Hepatocyte (in vitro differentiated cells): ENCODE measurements around the gene ATP2C2. TPM values are rescaled to one million over a fixed set of nuclear protein-coding genes. Genes with fewer than 3 reads are reported as not detected.
"Not testable (repeated sequence)": the region's sequence is repeated elsewhere in the genome, so short reads cannot be mapped to it uniquely, and the experiment has no call there.

Source experiments
- DNase-seq: peaks from one replicate; pipeline ENCODE4 v3.0.0-alpha.2; 2016; ENCODE audit warnings: low spot score
- H2AFZ ChIP-seq: fragments of 200-600 bp; sonication (generic); 2 replicates; pipeline ENCODE4 v1.6.0; 2016; ENCODE audit warnings: antibody characterized with exemption, mild to moderate bottlenecking
- H3K27ac ChIP-seq: fragments of 200-600 bp; sonication (generic); 2 replicates; pipeline ENCODE4 v1.5.1; 2016; ENCODE audit warnings: mild to moderate bottlenecking
- H3K27me3 ChIP-seq: fragments of 200-600 bp; sonication (generic); 2 replicates; pipeline ENCODE4 v1.6.1; 2016
- H3K36me3 ChIP-seq: fragments of 200-600 bp; sonication (generic); replicated peaks from 2 replicates; pipeline ENCODE4 v1.5.1; 2016; ENCODE audit warnings: low read depth; ENCODE audit not compliant: insufficient read depth
- H3K4me1 ChIP-seq: fragments of 200-600 bp; sonication (generic); 2 replicates; pipeline ENCODE4 v1.5.1; 2016; ENCODE audit warnings: mild to moderate bottlenecking, moderate library complexity; ENCODE audit not compliant: insufficient read depth
- H3K4me2 ChIP-seq: fragments of 200-600 bp; sonication (generic); 2 replicates; pipeline ENCODE4 v1.6.0; 2016
- H3K4me3 ChIP-seq: fragments of 200-600 bp; sonication (generic); 2 replicates; pipeline ENCODE4 v1.5.1; 2016; ENCODE audit warnings: mild to moderate bottlenecking
- H3K79me2 ChIP-seq: fragments of 200-600 bp; sonication (generic); 2 replicates; pipeline ENCODE4 v1.6.0; 2017; ENCODE audit warnings: mild to moderate bottlenecking
- H3K9me2 ChIP-seq: fragments of 200-600 bp; sonication (generic); replicated peaks from 2 replicates; pipeline ENCODE4 v1.6.0; 2017; ENCODE audit warnings: mild to moderate bottlenecking; ENCODE audit not compliant: insufficient read depth
- H3K9me3 ChIP-seq: fragments of 200-600 bp; sonication (generic); 2 replicates; pipeline ENCODE4 v1.5.1; 2016; ENCODE audit warnings: low read depth, mild to moderate bottlenecking
- H4K20me1 ChIP-seq: fragments of 200-600 bp; sonication (generic); 2 replicates; pipeline ENCODE4 v1.6.0; 2016; ENCODE audit warnings: mild to moderate bottlenecking; ENCODE audit not compliant: insufficient read depth, poor library complexity, severe bottlenecking
- CTCF ChIP-seq: fragments of 200-600 bp; sonication (generic); IDR thresholded peaks from 2 replicates; pipeline ENCODE4 v1.5.1; 2016; ENCODE audit warnings: antibody characterized with exemption, mild to moderate bottlenecking; ENCODE audit not compliant: poor library complexity
- EZH2 ChIP-seq: fragments of 200-600 bp; sonication (generic); IDR thresholded peaks from 2 replicates; pipeline ENCODE4 v1.6.1; 2016; ENCODE audit warnings: antibody characterized with exemption, mild to moderate bottlenecking, borderline replicate concordance
- EZH2phosphoT487 ChIP-seq: fragments of 200-600 bp; sonication (generic); IDR thresholded peaks from one replicate; pipeline ENCODE4 v1.6.1; 2018; ENCODE audit warnings: antibody characterized with exemption, mild to moderate bottlenecking, low read depth, moderate library complexity; ENCODE audit not compliant: unreplicated experiment, severe bottlenecking
- WGBS: methylation state at CpG from one replicate; pipeline ENCODE4 v1.1.6; 2016; ENCODE audit warnings: low lambda C conversion rate; ENCODE audit errors: missing lambda C conversion rate; 5-methylcytosine and 5-hydroxymethylcytosine counted together
- polyA plus RNA-seq: library from polyadenylated mRNA; unstranded; fragments of >200 nt; fragmentation: Nextera tagmentation; extraction: Ambion mirVana; gene quantifications from 2 replicates; pipeline ENCODE4 v1.2.1, GENCODE V29; 2016
- total RNA-seq: library from RNA; depleted of rRNA; stranded (reverse); fragments of >200 nt; gene quantifications from 2 replicates; pipeline ENCODE4 v1.2.3, GENCODE V29; 2014

The ATP2C2 gene
- total and polyA plus RNA-seq, 2 experiments from 2014 or later, result 6.0 to 6.8 TPM

GRCh38 chr16:84419730-84420129 lies 51.4 kb downstream of the ATP2C2 start:
- WGBS, result 87% methylated on average over 8 of the region's 8 CpGs
- H4K20me1 ChIP-seq, result no peaks in the 10 kb centered on the region
- no peak for DNase-seq

GRCh38 chr16:84420556-84420955 lies 52.2 kb downstream of the ATP2C2 start:
- not testable (repeated sequence) for H3K4me3 ChIP-seq, H3K79me2 ChIP-seq, H3K9me2 ChIP-seq, H3K27ac ChIP-seq, DNase-seq, H3K4me1 ChIP-seq, H3K4me2 ChIP-seq, H2AFZ ChIP-seq, H4K20me1 ChIP-seq, H3K36me3 ChIP-seq, H3K27me3 ChIP-seq, H3K9me3 ChIP-seq
- WGBS, result 98% methylated on average over 6 of the region's 6 CpGs

More at GRCh38 chr16:84419730-84420129, 51.4 kb downstream of the ATP2C2 start:
- Histone ChIP-seq H3K27me3 (no peaks in the 10 kb centered on the region), H2AFZ (no peak overlapping the region), H3K79me2 (no peaks in the 10 kb centered on the region), H3K4me1 (no peaks in the 10 kb centered on the region), H3K9me2 (no peaks in the 10 kb centered on the region), H3K9me3 (no peaks in the 10 kb centered on the region), H3K36me3 (no peaks in the 10 kb centered on the region), H3K27ac (no peak overlapping the region), H3K4me3 (no peak overlapping the region), H3K4me2 (no peak overlapping the region)
- TF ChIP-seq EZH2 (no peak), EZH2phosphoT487 (no peak), CTCF (no peak)

GRCh38 chr16:84421081-84421937 lies 53.0 kb downstream of the ATP2C2 start:
- WGBS, result 95% methylated on average over 21 of the region's 21 CpGs
- no peaks in the 10 kb centered on the region for H3K36me3 ChIP-seq
- DNase-seq, result no peak
- H3K9me2 ChIP-seq, result no peaks in the 10 kb centered on the region
- no peaks in the 10 kb centered on the region for H4K20me1 ChIP-seq
- H3K27me3 ChIP-seq, result no peaks in the 10 kb centered on the region
- H3K79me2 ChIP-seq, result no peaks in the 10 kb centered on the region
- no peak overlapping the region for H3K4me3 ChIP-seq
- TF ChIP-seq EZH2phosphoT487, result no peak
- TF ChIP-seq EZH2, result no peak
- no peak for TF ChIP-seq CTCF
- no peaks in the 10 kb centered on the region for H3K4me1 ChIP-seq
- no peak overlapping the region for H3K27ac ChIP-seq
- H2AFZ ChIP-seq, result no peak overlapping the region
- H3K4me2 ChIP-seq, result no peak overlapping the region
- H3K9me3 ChIP-seq, result no peaks in the 10 kb centered on the region

- no peaks in the 10 kb centered on the region for H4K20me1 ChIP-seq
- WGBS, result 95% methylated on average over 4 of the region's 4 CpGs
- DNase-seq, result no peak
Observed at GRCh38 chr16:84421938-84422220, 53.5 kb downstream of the ATP2C2 start.

More at GRCh38 chr16:84421938-84422220, 53.5 kb downstream of the ATP2C2 start:
- no peak overlapping the region for H3K27ac ChIP-seq
- no peaks in the 10 kb centered on the region for H3K9me3 ChIP-seq
- H2AFZ ChIP-seq, result no peak overlapping the region
- no peaks in the 10 kb centered on the region for H3K36me3 ChIP-seq
- H3K27me3 ChIP-seq, result no peaks in the 10 kb centered on the region
- H3K4me2 ChIP-seq, result no peak overlapping the region
- H3K4me1 ChIP-seq, result no peaks in the 10 kb centered on the region
- no peaks in the 10 kb centered on the region for H3K9me2 ChIP-seq
- H3K4me3 ChIP-seq, result no peak overlapping the region
- TF ChIP-seq EZH2, result no peak
- TF ChIP-seq EZH2phosphoT487, result no peak
- TF ChIP-seq CTCF, result no peak
- no peaks in the 10 kb centered on the region for H3K79me2 ChIP-seq
